Spinal cord (tissue), 10 donors: ENCODE measurements around the gene SDF4. TPM values are rescaled to one million over a fixed set of nuclear protein-coding genes. Genes with fewer than 3 reads are reported as not detected.
A peak's percentile ranks its signal among the peaks of the same experiment; 100 is the strongest.

ENCODE experiments used
- DNase-seq, 6 donors: peaks; one replicate each; pipeline versions ENCODE4 v3.0.0 to v3.0.0-alpha.2; 2013 to 2015; ENCODE audit warnings: low spot score in 6 of 6, low read depth in 4 of 6
- H3K27ac ChIP-seq: one replicate; pipeline ENCODE4 v1.5.1; 2013; ENCODE audit warnings: low read depth, low read length, control low read depth
- H3K27me3 ChIP-seq: one replicate; pipeline ENCODE4 v1.6.1; 2013; ENCODE audit warnings: low read length; ENCODE audit not compliant: control insufficient read depth, insufficient read depth
- H3K36me3 ChIP-seq: one replicate; pipeline ENCODE4 v1.6.1; 2013; ENCODE audit warnings: low read length; ENCODE audit not compliant: control insufficient read depth, insufficient read depth
- H3K4me1 ChIP-seq: one replicate; pipeline ENCODE4 v1.6.1; 2013; ENCODE audit warnings: low read length; ENCODE audit not compliant: control insufficient read depth, insufficient read depth
- H3K4me3 ChIP-seq: one replicate; pipeline ENCODE4 v1.5.1; 2013; ENCODE audit warnings: low read depth, low read length, control low read depth
- H3K9me3 ChIP-seq: one replicate; pipeline ENCODE4 v1.6.1; 2013; ENCODE audit warnings: low read length; ENCODE audit not compliant: control insufficient read depth, insufficient read depth
- WGBS: methylation state at CpG from one replicate; pipeline ENCODE4 v1.1.5; 2013; ENCODE audit warnings: missing lambda C conversion rate; ENCODE audit not compliant: insufficient coverage; 5-methylcytosine and 5-hydroxymethylcytosine counted together
- polyA plus RNA-seq, 2 donors: library from polyadenylated mRNA; unstranded; fragments of 120-200 nt; gene quantifications; one replicate each; pipeline ENCODE4 v1.2.1, GENCODE V29; 2013; ENCODE audit not compliant: insufficient read length in 2 of 2
- small RNA-seq: library from RNA; depleted of rRNA; stranded (forward); fragments of <200 nt; gene quantifications from one replicate; pipeline ENCODE3, GENCODE V24; 2014; ENCODE audit warnings: low replicate concordance
- total RNA-seq, 2 donors: library from RNA; depleted of rRNA in 1 of 2; stranded (reverse); fragments of 120-200 nt in 1 of 2; fragments of >200 nt in 1 of 2; gene quantifications; one replicate each; pipeline versions ENCODE4 v1.2.3 to v1.2.4, GENCODE V29; 2013 to 2014
- donor health status: healthy.

The SDF4 gene
- total and polyA plus RNA-seq, 4 donors: 31.0 to 160 (median 106) TPM

DNA sequence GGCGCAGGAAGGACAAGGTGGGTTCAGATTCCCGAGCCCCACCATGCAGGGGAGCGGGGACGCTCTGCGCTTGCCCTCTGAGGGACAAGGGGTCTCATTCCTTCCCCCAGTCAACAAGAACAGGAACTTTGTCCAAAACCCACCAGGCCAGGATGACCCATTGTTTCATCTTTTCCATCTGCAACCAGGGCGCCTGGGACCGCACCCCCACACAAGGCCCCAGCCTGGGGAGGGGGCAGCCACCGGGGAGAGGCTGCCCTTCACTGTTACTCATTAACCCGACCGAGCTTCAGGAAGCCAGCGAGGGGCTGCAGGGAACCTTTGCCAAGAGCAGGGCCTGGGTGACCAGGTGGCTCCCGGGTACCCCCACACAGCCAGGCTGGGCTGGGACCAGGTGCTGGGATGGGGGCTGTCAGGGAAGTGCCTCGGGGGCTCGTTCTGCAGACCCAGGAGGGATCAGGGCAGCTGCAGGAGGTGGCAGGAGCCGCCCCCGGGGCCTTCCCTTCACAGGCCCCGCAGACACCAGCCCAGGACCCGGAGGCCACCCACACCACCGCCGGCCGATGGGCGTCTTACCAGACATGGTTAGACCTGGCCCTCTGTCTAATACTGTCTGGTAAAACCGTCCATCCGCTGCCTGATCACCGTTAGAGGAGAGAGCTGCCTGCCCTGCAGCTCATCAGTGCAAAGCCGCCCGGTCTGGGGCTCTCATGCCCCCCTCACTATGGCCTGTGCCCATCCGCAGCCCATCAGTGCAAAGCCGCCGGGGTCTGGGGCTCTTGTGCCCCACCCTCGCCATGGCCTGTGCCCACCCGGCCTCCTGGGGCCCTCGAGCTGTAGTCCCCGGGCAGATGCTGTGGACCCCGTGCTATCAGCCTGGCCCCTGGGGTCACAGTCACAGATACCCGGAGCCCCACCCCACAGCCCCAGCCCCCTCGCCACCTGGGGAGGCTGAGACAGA, 63.1 kb downstream of the SDF4 start:
- Histone ChIP-seq H3K4me1 (peaks cover 21% of the 10 kb centered on the region), H3K36me3 (no peaks in the 10 kb centered on the region), H3K4me3 (no peak overlapping the region), H3K27me3 (peaks cover 23% of the 10 kb centered on the region), H3K27ac (no peak overlapping the region), H3K9me3 (no peaks in the 10 kb centered on the region)
- no peak for DNase-seq
- 72% methylated on average over 37 of the region's 37 CpGs for WGBS

DNA sequence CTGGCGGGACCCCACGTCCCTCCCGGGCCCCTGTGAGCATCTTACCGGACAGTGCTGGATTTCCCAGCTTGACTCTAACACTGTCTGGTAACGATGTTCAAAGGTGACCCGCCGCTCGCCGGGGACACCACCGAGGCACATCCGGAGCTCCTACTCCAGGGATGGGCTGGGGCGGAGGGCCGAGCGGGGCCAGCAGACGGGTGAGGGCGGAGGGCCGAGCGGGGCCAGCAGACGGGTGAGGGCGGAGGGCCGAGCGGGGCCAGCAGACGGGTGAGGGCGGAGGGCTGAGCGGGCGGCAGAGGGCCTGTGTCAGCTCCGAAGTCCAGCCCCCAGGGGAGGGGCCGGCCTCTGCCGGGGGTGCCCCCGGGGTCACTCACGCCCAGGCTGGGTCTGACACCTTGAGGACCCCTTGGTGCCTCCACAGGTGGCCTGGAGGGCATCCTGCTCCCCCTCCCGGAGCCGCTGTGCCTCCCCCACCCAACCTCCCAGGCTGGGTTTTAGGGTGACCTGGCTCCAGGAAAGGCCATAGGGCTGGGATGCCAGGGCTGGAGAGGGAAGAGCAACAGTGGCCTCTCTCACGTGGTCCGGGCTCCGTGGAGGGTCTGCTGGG, 63.9 kb downstream of the SDF4 start:
- H3K36me3 ChIP-seq: no peaks in the 10 kb centered on the region
- no peak overlapping the region for H3K4me3 ChIP-seq
- no peaks in the 10 kb centered on the region for H3K9me3 ChIP-seq
- peaks cover 14% of the 10 kb centered on the region for H3K4me1 ChIP-seq
- peaks cover 20% of the 10 kb centered on the region for H3K27me3 ChIP-seq
- no peak for DNase-seq
- WGBS: 81% methylated on average over 30 of the region's 36 CpGs
- no peak overlapping the region for H3K27ac ChIP-seq

DNA sequence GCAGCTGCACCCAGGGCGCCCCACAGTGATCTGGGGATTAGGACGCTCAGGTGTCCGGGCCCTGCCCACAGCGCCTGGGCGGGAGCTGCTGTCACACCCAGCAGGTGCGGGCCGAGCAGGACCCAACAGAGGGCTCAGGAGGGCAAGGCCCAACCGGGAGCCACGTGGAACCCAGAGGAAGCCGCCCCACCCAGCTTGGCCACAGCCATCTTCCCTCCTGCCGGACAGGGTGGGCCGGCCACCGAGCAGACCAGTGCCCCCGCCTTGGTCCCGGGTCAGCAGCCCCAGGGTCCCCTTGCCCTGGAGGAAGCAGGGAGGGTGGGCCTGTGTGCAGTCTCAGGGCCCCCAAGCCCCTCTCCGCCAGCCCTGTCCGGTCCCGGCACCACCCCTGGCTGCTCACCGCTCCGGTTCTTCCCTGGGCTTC, 64.4 kb downstream of the SDF4 start:
- no peak for DNase-seq
- Histone ChIP-seq H3K27ac (no peak overlapping the region), H3K9me3 (no peaks in the 10 kb centered on the region), H3K4me1 (peaks cover 14% of the 10 kb centered on the region), H3K27me3 (peaks cover 21% of the 10 kb centered on the region), H3K36me3 (no peaks in the 10 kb centered on the region), H3K4me3 (no peak overlapping the region)
- WGBS: 89% methylated on average over 20 of the region's 20 CpGs

Small RNA genes within 50 kb of the gene (small RNA-seq; reads per million reads assigned to genes)
- gene MIR200A (0.30 reads per million, percentile 28 among the genes with 10 or more reads in this experiment), gene MIR200B (1.6 reads per million, percentile 87 among the genes with 10 or more reads in this experiment), gene MIR429 (0.53 reads per million, percentile 58 among the genes with 10 or more reads in this experiment)

Other genes with a start within 250 kb of the SDF4 start
- gene PERM1, start 249.9 kb downstream of the SDF4 start, total RNA-seq: not detected
- gene PERM1, start 249.9 kb downstream of the SDF4 start, polyA plus RNA-seq: under 1 TPM in 1 of 2 donors, not detected in 1; 0.39 TPM
- 10 to 100 TPM; 12.3 to 77.1 TPM for gene HES4, start 231.9 kb downstream of the SDF4 start, total RNA-seq
- 10 to 100 TPM; 72.3 to 74.0 TPM for gene HES4, start 231.9 kb downstream of the SDF4 start, polyA plus RNA-seq
- gene ISG15, start 218.5 kb downstream of the SDF4 start, total RNA-seq: 10 to 100 TPM; 34.4 to 48.8 TPM
- 10 to 100 TPM; 27.7 to 28.0 TPM for gene ISG15, start 218.5 kb downstream of the SDF4 start, polyA plus RNA-seq
- gene AGRN, start 211.9 kb downstream of the SDF4 start, total RNA-seq: 10 to 100 TPM; 62.8 to 75.7 TPM
- gene AGRN, start 211.9 kb downstream of the SDF4 start, polyA plus RNA-seq: 100 to 1,000 TPM; 274 to 280 TPM
- gene RNF223, start 157.7 kb downstream of the SDF4 start, total RNA-seq: not detected
- under 1 TPM in 1 of 2 donors, not detected in 1; 0.20 TPM for gene RNF223, start 157.7 kb downstream of the SDF4 start, polyA plus RNA-seq
- 1 to 10 TPM; 4.4 to 9.9 TPM for gene C1orf159, start 115.9 kb downstream of the SDF4 start, total RNA-seq
- gene C1orf159, start 115.9 kb downstream of the SDF4 start, polyA plus RNA-seq: 10 to 100 TPM; 22.3 to 27.0 TPM
- gene TTLL10, start 58.1 kb downstream of the SDF4 start, total RNA-seq: 1 to 10 TPM in 1 of 2 donors, under 1 TPM in 1; 0.79 to 2.1 TPM
- gene TTLL10, start 58.1 kb downstream of the SDF4 start, polyA plus RNA-seq: 1 to 10 TPM; 1.2 to 1.3 TPM
- gene TNFRSF18, start 25.4 kb downstream of the SDF4 start, total RNA-seq: under 1 TPM; 0.20 to 0.22 TPM
- under 1 TPM; 0.36 to 0.68 TPM for gene TNFRSF18, start 25.4 kb downstream of the SDF4 start, polyA plus RNA-seq
- gene TNFRSF4, start 17.8 kb downstream of the SDF4 start, total RNA-seq: 1 to 10 TPM in 1 of 2 donors, under 1 TPM in 1; 0.20 to 1.5 TPM
- gene TNFRSF4, start 17.8 kb downstream of the SDF4 start, polyA plus RNA-seq: 1 to 10 TPM; 1.0 to 1.2 TPM
- gene B3GALT6, start 236 bp upstream of the SDF4 start, total RNA-seq: 10 to 100 TPM; 11.5 to 30.4 TPM
- gene B3GALT6, start 236 bp upstream of the SDF4 start, polyA plus RNA-seq: 10 to 100 TPM; 39.7 to 40.1 TPM
- 10 to 100 TPM in 1 of 2 donors, 1 to 10 TPM in 1; 2.7 to 10.4 TPM for gene C1QTNF12, start 14.7 kb upstream of the SDF4 start, total RNA-seq
- 1 to 10 TPM; 1.4 to 5.7 TPM for gene C1QTNF12, start 14.7 kb upstream of the SDF4 start, polyA plus RNA-seq
- gene UBE2J2, start 41.9 kb upstream of the SDF4 start, total RNA-seq: 10 to 100 TPM; 26.4 to 42.4 TPM
- gene UBE2J2, start 41.9 kb upstream of the SDF4 start, polyA plus RNA-seq: 10 to 100 TPM; 65.6 to 82.9 TPM
- 10 to 100 TPM in 1 of 2 donors, 1 to 10 TPM in 1; 2.2 to 10.3 TPM for gene SCNN1D, start 48.4 kb upstream of the SDF4 start, total RNA-seq
- gene SCNN1D, start 48.4 kb upstream of the SDF4 start, polyA plus RNA-seq: 10 to 100 TPM; 16.8 to 24.5 TPM
- 10 to 100 TPM; 58.7 to 70.6 TPM for gene ACAP3, start 75.9 kb upstream of the SDF4 start, total RNA-seq
- gene ACAP3, start 75.9 kb upstream of the SDF4 start, polyA plus RNA-seq: 100 to 1,000 TPM; 222 to 265 TPM
- gene PUSL1, start 76.6 kb upstream of the SDF4 start, total RNA-seq: 10 to 100 TPM in 1 of 2 donors, 1 to 10 TPM in 1; 6.2 to 14.2 TPM
- 10 to 100 TPM; 16.0 to 17.7 TPM for gene PUSL1, start 76.6 kb upstream of the SDF4 start, polyA plus RNA-seq
- 10 to 100 TPM; 39.8 to 82.5 TPM for gene INTS11, start 92.7 kb upstream of the SDF4 start, total RNA-seq
- 100 to 1,000 TPM; 146 to 206 TPM for gene INTS11, start 92.7 kb upstream of the SDF4 start, polyA plus RNA-seq
- 10 to 100 TPM in 1 of 2 donors, 1 to 10 TPM in 1; 9.6 to 18.8 TPM for gene CPTP, start 92.8 kb upstream of the SDF4 start, total RNA-seq
- gene CPTP, start 92.8 kb upstream of the SDF4 start, polyA plus RNA-seq: 10 to 100 TPM; 31.8 to 32.0 TPM
- gene TAS1R3, start 99.3 kb upstream of the SDF4 start, total RNA-seq: under 1 TPM; 0.10 to 0.44 TPM
- under 1 TPM; 0.86 to 0.98 TPM for gene TAS1R3, start 99.3 kb upstream of the SDF4 start, polyA plus RNA-seq
- 10 to 100 TPM; 35.7 to 68.7 TPM for gene DVL1, start 117.4 kb upstream of the SDF4 start, total RNA-seq
- 10 to 100 TPM; 82.7 to 87.1 TPM for gene DVL1, start 117.4 kb upstream of the SDF4 start, polyA plus RNA-seq
- gene MXRA8, start 126.6 kb upstream of the SDF4 start, total RNA-seq: 100 to 1,000 TPM in 1 of 2 donors, 10 to 100 TPM in 1; 40.6 to 212 TPM
- gene MXRA8, start 126.6 kb upstream of the SDF4 start, polyA plus RNA-seq: 100 to 1,000 TPM in 1 of 2 donors, 10 to 100 TPM in 1; 48.1 to 106 TPM
- 100 to 1,000 TPM in 1 of 2 donors, 10 to 100 TPM in 1; 41.4 to 105 TPM for gene AURKAIP1, start 143.2 kb upstream of the SDF4 start, total RNA-seq
- 100 to 1,000 TPM; 124 to 130 TPM for gene AURKAIP1, start 143.2 kb upstream of the SDF4 start, polyA plus RNA-seq
- 100 to 1,000 TPM; 148 to 178 TPM for gene CCNL2, start 167.3 kb upstream of the SDF4 start, total RNA-seq
- gene CCNL2, start 167.3 kb upstream of the SDF4 start, polyA plus RNA-seq: 100 to 1,000 TPM; 214 to 303 TPM
- 100 to 1,000 TPM in 1 of 2 donors, 10 to 100 TPM in 1; 56.9 to 117 TPM for gene MRPL20, start 175.3 kb upstream of the SDF4 start, total RNA-seq
- gene MRPL20, start 175.3 kb upstream of the SDF4 start, polyA plus RNA-seq: 100 to 1,000 TPM; 108 to 119 TPM
- gene ANKRD65, start 189.3 kb upstream of the SDF4 start, total RNA-seq: 1 to 10 TPM; 1.8 to 6.7 TPM
- gene ANKRD65, start 189.3 kb upstream of the SDF4 start, polyA plus RNA-seq: 10 to 100 TPM; 10.6 to 10.8 TPM
- 10 to 100 TPM; 11.4 to 34.5 TPM for gene VWA1, start 203.7 kb upstream of the SDF4 start, total RNA-seq
- 10 to 100 TPM; 53.0 to 67.0 TPM for gene VWA1, start 203.7 kb upstream of the SDF4 start, polyA plus RNA-seq
- gene ATAD3C, start 217.7 kb upstream of the SDF4 start, total RNA-seq: under 1 TPM; 0.10 to 0.72 TPM
- gene ATAD3C, start 217.7 kb upstream of the SDF4 start, polyA plus RNA-seq: 1 to 10 TPM in 1 of 2 donors, under 1 TPM in 1; 0.68 to 2.3 TPM
- gene ATAD3B, start 239.8 kb upstream of the SDF4 start, total RNA-seq: 10 to 100 TPM in 1 of 2 donors, 1 to 10 TPM in 1; 9.8 to 19.7 TPM
- 10 to 100 TPM; 18.4 to 37.8 TPM for gene ATAD3B, start 239.8 kb upstream of the SDF4 start, polyA plus RNA-seq